ENCODE measurements around the gene NTRK2. TPM values are rescaled to one million over a fixed set of nuclear protein-coding genes. Genes with fewer than 3 reads are reported as not detected.

The NTRK2 gene
- total RNA-seq, 2 experiments from 2014 or later = 0.12 to 2.9 TPM

- ATAC-seq = no peak
- Mint-ChIP-seq H3K36me3 (peaks cover 2% of the 10 kb centered on the region), H3K4me1 (no peaks in the 10 kb centered on the region), H3K4me3 (no peak overlapping the region), H3K9me3 (ENCODE audit: low read depth) (no peaks in the 10 kb centered on the region), H3K27me3 (peaks cover 19% of the 10 kb centered on the region), H3K27ac (no peak overlapping the region)
- no peak for DNase-seq
- CTCF ChIA-PET = interaction anchor here (1.1 to 6.8 kb wide), 6 partner anchors 11 to 385 kb away, joined by 3 to 72 read pairs (median 4); no protein-coding TSS in a partner anchor
These were observed 112.7 kb downstream of the NTRK2 start for GRCh38 chr9:84781931-84782866.

DNA sequence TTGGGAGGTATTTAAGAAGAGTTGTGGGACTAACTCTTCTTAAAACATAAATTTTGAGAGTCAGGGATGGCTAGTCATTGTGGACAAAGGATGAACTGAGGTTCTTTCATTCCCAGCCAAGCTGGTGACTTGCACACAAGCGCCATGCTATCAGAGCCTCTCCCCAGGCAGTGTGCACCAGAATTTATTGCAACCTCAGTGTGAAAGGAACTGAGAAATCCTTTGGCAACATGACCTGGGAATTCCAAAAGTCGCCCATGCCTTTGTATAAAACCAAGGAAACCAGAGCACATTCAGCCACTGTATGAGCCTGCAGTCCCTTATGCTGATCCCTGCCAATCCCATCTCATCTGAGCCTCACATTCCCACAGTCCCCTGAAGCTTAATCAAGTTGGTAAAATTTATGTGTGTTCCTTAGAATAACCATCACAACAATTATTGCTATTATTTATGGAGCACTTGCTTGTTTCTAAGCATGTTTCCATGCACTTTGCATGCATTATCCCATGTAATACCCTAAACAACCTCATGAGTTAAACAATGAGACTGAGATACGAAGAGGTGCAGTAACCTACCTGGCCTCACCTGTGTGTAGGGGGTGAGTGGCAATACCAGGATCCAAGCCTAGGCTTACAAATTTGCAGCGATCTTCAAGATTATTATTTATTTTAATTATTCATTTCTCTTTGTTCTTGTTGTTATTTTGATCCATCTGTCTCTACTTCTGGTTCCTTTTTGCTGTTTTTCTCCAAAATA lies 116.4 kb downstream of the NTRK2 start:
- Mint-ChIP-seq H3K4me3 (no peak overlapping the region), H3K27ac (no peak overlapping the region), H3K27me3 (peaks cover 13% of the 10 kb centered on the region), H3K9me3 (ENCODE audit: low read depth) (no peaks in the 10 kb centered on the region), H3K4me1 (no peaks in the 10 kb centered on the region), H3K36me3 (no peaks in the 10 kb centered on the region)
- CTCF ChIA-PET = no interaction called here
- ATAC-seq (no peak), DNase-seq (no peak)

DNA sequence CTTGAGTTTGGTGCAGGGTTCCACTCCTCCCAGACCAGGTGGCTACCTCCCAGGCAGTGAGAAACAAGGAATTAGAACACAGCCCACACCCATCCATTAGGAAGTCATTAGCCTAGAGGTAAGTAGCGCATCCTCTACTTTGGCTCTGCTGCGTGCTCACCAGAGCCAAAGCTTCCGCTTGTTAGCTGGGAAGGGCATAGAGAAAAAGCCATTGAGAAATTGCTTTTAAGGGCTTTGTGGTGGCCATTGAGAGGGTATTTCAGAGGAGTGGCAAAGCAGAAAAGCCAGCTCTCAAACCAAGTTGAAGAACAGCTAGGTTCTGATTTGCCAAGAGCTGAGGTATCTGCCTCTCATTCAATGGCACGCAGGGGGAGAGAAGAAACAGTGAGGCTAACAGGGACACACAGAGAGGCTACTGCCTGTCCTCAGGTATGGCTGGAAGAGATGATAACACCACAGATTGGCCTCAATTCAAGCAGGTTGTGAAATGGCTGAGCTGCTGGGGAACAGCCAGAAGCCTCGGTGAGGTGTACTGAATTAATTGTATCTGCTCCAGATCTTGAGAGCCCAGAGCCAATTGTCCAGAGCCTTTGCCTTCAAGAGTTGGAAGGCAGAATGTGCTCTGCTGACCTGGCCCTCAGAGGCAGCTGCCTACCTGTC lies 119.4 kb downstream of the NTRK2 start:
- Mint-ChIP-seq H3K36me3 (no peaks in the 10 kb centered on the region), H3K4me3 (no peak overlapping the region), H3K27me3 (peaks cover 8% of the 10 kb centered on the region), H3K4me1 (no peaks in the 10 kb centered on the region), H3K27ac (no peak overlapping the region), H3K9me3 (ENCODE audit: low read depth) (no peaks in the 10 kb centered on the region)
- CTCF ChIA-PET = no interaction called here
- DNase-seq (no peak), ATAC-seq (no peak)

- CTCF ChIA-PET = no interaction called here
- Mint-ChIP-seq H3K36me3 (no peaks in the 10 kb centered on the region), H3K9me3 (ENCODE audit: low read depth) (no peaks in the 10 kb centered on the region), H3K4me1 (no peaks in the 10 kb centered on the region), H3K27me3 (peaks cover 8% of the 10 kb centered on the region), H3K4me3 (no peak overlapping the region), H3K27ac (no peak overlapping the region)
- DNase-seq (no peak), ATAC-seq (no peak)
These were observed 119.9 kb downstream of the NTRK2 start for GRCh38 chr9:84789463-84789830.

DNA sequence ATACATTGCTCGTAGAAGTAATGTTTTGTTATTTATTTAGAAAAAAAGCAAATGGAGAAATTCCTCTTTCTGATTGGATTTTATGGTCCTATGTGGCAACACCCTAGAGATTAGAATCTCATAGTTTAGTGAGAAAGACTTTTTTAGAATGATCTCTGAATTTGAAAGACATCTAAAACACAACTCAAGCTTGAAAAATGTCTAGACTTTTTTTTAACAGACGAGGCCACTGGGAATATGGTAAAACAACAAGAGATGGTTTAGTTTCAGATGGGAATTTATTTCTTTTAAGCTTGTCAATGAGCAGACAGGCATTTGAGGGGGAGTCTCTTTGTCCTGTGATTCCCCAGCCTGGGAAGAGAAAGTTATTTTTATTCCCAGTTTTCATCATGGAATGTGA lies 122.1 kb downstream of the NTRK2 start:
- no peak overlapping the region for H3K27ac Mint-ChIP-seq
- peaks cover 4% of the 10 kb centered on the region for H3K27me3 Mint-ChIP-seq
- no peak overlapping the region for H3K4me3 Mint-ChIP-seq
- H3K36me3 Mint-ChIP-seq = no peaks in the 10 kb centered on the region
- no peak for ATAC-seq
- no peaks in the 10 kb centered on the region for H3K4me1 Mint-ChIP-seq
- CTCF ChIA-PET = no interaction called here
- DNase-seq = no peak
- no peaks in the 10 kb centered on the region for H3K9me3 Mint-ChIP-seq (ENCODE audit: low read depth)

DNA sequence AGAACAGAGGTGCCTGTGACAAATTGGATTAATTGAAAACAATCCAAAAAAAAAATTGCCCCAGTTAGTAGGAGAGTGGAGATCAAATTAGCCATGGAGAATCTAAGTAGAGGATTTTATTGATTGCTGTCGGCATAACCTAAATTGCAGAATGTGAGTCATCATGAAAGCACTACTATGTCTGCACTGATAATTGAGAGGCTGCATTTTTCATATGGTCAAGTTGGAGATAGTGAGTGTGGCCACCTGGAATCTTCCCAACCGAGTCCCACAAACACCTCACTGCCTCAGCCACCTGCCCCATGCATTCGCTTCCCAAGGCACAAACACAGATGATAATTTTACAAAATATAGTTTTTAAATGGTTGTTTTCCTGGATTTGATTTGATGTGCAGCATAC lies 123.7 kb downstream of the NTRK2 start:
- ATAC-seq (no peak), DNase-seq (no peak)
- Mint-ChIP-seq H3K36me3 (no peaks in the 10 kb centered on the region), H3K4me3 (no peak overlapping the region), H3K27me3 (peaks cover 4% of the 10 kb centered on the region), H3K4me1 (no peaks in the 10 kb centered on the region), H3K27ac (no peak overlapping the region), H3K9me3 (ENCODE audit: low read depth) (no peaks in the 10 kb centered on the region)
- CTCF ChIA-PET = no interaction called here

- Mint-ChIP-seq H3K9me3 (ENCODE audit: low read depth) (no peaks in the 10 kb centered on the region), H3K36me3 (no peaks in the 10 kb centered on the region), H3K4me1 (no peaks in the 10 kb centered on the region), H3K4me3 (no peak overlapping the region), H3K27ac (no peak overlapping the region), H3K27me3 (peaks cover 4% of the 10 kb centered on the region)
- no peak for DNase-seq
- ATAC-seq = no peak
- CTCF ChIA-PET = no interaction called here
These were observed 125.6 kb downstream of the NTRK2 start for GRCh38 chr9:84794981-84795637.

- CTCF ChIA-PET = no interaction called here
- no peaks in the 10 kb centered on the region for H3K9me3 Mint-ChIP-seq (ENCODE audit: low read depth)
- no peak overlapping the region for H3K4me3 Mint-ChIP-seq
- DNase-seq = no peak
- ATAC-seq = no peak
- H3K4me1 Mint-ChIP-seq = no peaks in the 10 kb centered on the region
- H3K27ac Mint-ChIP-seq = no peak overlapping the region
- H3K36me3 Mint-ChIP-seq = no peaks in the 10 kb centered on the region
- H3K27me3 Mint-ChIP-seq = peaks cover 4% of the 10 kb centered on the region
These were observed 126.9 kb downstream of the NTRK2 start for GRCh38 chr9:84796404-84796803.

GRCh38 chr9:84799251-84799650 lies 129.7 kb downstream of the NTRK2 start:
- Mint-ChIP-seq H3K4me1 (no peaks in the 10 kb centered on the region), H3K27me3 (no peaks in the 10 kb centered on the region), H3K4me3 (no peak overlapping the region), H3K36me3 (no peaks in the 10 kb centered on the region), H3K27ac (no peak overlapping the region), H3K9me3 (ENCODE audit: low read depth) (no peaks in the 10 kb centered on the region)
- CTCF ChIA-PET = no interaction called here
- DNase-seq (no peak), ATAC-seq (no peak)

DNA sequence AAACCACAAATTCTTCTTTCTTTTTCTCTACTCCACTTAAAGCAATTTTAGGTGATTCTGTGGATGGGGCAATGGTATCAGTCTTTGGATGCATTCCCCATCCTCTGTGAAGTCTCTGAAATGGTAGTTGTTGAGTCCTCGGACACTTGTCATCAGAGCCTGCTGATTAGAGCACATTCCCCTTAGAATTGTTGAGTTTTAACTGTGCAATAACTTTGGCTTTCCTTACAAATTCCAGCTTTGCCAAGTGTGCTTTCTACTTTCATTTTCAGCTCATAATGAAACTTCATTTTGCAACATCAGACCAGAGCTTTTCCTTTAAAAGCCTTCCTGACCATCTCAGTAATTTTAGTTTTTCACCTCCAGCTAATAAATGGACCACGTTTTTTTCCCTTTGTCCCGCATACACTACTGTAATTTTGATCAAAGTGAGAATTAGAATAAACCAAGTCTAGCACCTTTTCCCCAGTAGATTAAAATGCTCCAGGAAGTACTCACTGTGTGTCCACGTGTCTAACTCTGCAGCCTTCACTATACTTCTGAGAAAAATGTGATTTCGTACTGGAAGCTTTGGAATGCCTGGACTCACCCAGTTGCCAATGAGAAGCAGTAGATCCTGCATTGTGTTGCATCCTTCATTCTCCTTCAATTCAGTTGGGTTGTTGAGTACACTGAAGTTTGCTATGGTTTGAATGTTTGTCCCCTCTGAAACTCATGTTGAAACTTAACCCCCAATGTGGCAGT lies 135.6 kb downstream of the NTRK2 start:
- CTCF ChIA-PET = no interaction called here
- Mint-ChIP-seq H3K27ac (no peak overlapping the region), H3K27me3 (peaks cover 5% of the 10 kb centered on the region), H3K9me3 (ENCODE audit: low read depth) (no peaks in the 10 kb centered on the region), H3K4me3 (no peak overlapping the region), H3K36me3 (no peaks in the 10 kb centered on the region), H3K4me1 (no peaks in the 10 kb centered on the region)
- no peak for DNase-seq
- no peak for ATAC-seq

DNA sequence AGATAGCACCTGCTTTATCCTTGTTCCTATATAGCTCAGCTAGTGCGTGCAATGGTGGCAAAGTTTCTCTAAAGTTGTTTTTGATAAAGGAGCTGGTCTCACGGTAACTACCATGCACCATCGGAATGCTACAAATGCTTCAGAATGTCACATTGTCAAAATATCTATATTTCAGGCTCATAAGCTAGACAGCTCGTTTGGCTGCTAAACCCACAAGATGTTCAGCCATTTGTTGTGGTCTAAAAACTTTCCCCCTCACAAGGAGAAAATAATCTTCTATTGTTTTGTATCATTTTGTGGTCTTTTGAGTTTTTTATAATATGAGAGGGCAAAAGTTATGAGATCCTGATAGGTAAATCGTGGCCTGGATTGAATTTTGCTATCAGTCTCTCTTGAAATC lies 137.9 kb downstream of the NTRK2 start:
- CTCF ChIA-PET = interaction anchor here (0.6 kb wide), 1 partner anchor 132 kb away, joined by 4 read pairs; no protein-coding TSS in a partner anchor
- no peaks in the 10 kb centered on the region for H3K36me3 Mint-ChIP-seq
- peaks cover 11% of the 10 kb centered on the region for H3K27me3 Mint-ChIP-seq

DNA sequence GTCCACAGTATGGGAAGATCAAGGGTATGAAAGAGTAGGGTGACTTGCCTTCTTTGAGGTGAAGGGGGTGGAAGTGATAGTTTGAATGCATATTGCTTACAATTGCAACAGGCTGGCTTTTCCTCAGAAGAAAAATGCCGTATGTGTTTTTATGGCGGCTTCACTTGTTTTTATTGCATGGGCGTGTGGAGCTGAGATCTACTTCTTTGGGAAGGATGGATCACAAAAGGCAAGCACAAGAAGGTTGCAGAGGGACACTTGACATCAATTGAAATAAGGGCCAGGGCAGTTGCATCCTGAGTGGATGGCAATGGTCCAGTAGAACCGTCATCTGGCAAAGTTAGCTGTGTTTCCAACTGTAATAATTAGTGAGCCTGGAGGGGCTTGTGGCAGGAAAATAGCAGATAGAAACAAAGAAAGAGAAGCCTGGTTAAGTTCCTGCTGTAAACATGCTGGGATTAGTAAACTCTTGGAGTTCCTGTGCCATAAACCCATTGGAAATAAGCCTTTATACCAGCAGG lies 138.4 kb downstream of the NTRK2 start:
- DNase-seq (no peak), ATAC-seq (no peak)
- Mint-ChIP-seq H3K4me1 (no peaks in the 10 kb centered on the region), H3K27ac (no peak overlapping the region), H3K4me3 (no peak overlapping the region), H3K9me3 (ENCODE audit: low read depth) (no peaks in the 10 kb centered on the region), H3K27me3 (peaks cover 14% of the 10 kb centered on the region), H3K36me3 (no peaks in the 10 kb centered on the region)
- CTCF ChIA-PET = no interaction called here

More for the DNA sequence above, 137.9 kb downstream of the NTRK2 start:
- Mint-ChIP-seq H3K4me1 (no peaks in the 10 kb centered on the region), H3K9me3 (ENCODE audit: low read depth) (no peaks in the 10 kb centered on the region), H3K4me3 (no peak overlapping the region), H3K27ac (no peak overlapping the region)
- no peak for DNase-seq
- no peak for ATAC-seq

Data from activated CD8-positive, alpha-beta memory T cell treated with anti-CD3 and anti-CD28 coated beads, Interleukin-2, amount 10 ng/mL, durations not matched to agents 7 days and 5 days (primary cell).